ENCODE measurements around the gene SLC37A4. TPM values are rescaled to one million over a fixed set of nuclear protein-coding genes. Genes with fewer than 3 reads are reported as not detected.

SLC37A4 gene
- total and polyA plus RNA-seq, 10 of the 15 experiments (the other 5 are each of a cell fraction or from before 2014, with no cell fraction given), result 11.6 to 29.7 (median 20.4) TPM

DNA sequence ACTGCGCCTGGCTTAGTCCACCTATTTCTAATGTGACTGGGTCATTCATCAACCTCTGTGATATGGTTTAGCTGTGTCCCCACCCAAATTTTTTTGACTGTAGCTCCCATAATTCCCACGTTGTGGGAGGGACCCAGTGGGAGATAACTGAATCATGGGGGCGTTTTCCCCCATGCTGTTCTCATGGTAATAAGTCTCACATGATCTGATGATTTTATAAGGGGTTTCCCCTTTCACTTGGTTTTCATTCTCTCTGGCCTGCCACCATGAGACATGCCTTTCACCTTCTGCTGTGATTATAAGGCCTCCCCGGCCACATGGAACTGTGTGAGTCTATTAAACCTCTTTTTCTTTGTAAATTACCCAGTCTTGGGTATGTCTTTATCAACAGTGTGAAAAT, 24.0 kb downstream of the SLC37A4 start (continued):
- TF ChIP-seq MEF2B (IDR thresholded peaks at IDR 0.05; ENCODE audit: partially characterized antibody, poor library complexity, severe bottlenecking) (no peak), RFX5 (IDR thresholded peaks at IDR 0.05; ENCODE audit: low read depth, low read length) (no peak), SREBF1 (IDR thresholded peaks at IDR 0.05; ENCODE audit: low read length) (no peak)

DNA sequence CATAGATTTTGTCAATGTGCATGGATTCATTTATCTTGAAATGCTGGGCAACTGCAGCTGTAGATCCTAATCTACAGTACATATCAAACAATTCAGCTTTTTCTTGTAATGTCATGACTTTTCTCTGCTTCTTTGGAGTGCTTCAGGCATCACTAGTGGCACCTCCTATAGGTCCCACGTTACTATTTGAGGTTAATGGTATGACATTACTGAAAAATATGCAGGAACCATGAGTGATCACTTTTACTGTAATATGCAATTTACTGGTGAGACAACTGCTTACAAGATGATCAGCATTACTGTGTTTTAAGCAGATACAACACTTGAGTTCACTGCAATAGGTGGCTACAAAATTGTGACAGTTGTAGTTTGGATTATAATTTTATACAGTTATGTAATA, 29.8 kb downstream of the SLC37A4 start:
- in situ Hi-C loops (cut with MboI), result no loop called here
- 0 out of 4 replicates have a peak, but pooled peaks cover 0 to 2% of the 10 kb centered on the region in 2 experiments for H3K36me3 ChIP-seq (ENCODE audit: control insufficient read depth in 2 of 2, insufficient read depth in 2 of 2, low read length in 1 of 2)
- no peaks in the 10 kb centered on the region for H3K9me3 ChIP-seq (replicated peaks; ENCODE audit: control insufficient read depth, insufficient read depth, low read length)
- no peak overlapping the region for H3K4me2 ChIP-seq (ENCODE audit: control insufficient read depth, insufficient read depth)
- H2AFZ ChIP-seq (ENCODE audit: control insufficient read depth, low read depth, low read length), result no peak overlapping the region
- DNase-seq (ENCODE audit: low read depth, low spot score), result no peak
- ChIA-PET CTCF (no interaction called here), SMC1A (ENCODE audit: uncharacterized antibody, unreplicated experiment) (interaction anchor here (1.2 to 5.7 kb wide), 2 partner anchors 17 to 28 kb away, joined by 3 to 26 read pairs; partner anchors contain the start of genes RPS25 and TRAPPC4), POLR2A (interaction anchor here (1.1 kb wide), 1 partner anchor 17 kb away, joined by 5 read pairs; the partner anchor contains the start of gene RPS25), RAD21 (ENCODE audit: unreplicated experiment) (no interaction called here)
- H3K4me3 ChIP-seq, result no peak overlapping the region
- ATAC-seq, result no peak
- WGBS (ENCODE audit: insufficient coverage, insufficient replicate concordance, low lambda C conversion rate, missing lambda C conversion rate), result 50% methylated on average over 1 of the region's 1 CpG
- FAIRE-seq, result no peak
- H3K27ac ChIP-seq (ENCODE audit: control insufficient read depth, insufficient read depth), result no peak overlapping the region
- no peaks in the 10 kb centered on the region for H3K27me3 ChIP-seq (replicated peaks in 1 of 2; ENCODE audit: control insufficient read depth in 2 of 2, insufficient read depth in 2 of 2, low read length in 1 of 2)
- intact Hi-C loops (cut with micrococcal nuclease; ENCODE audit: unreplicated experiment), result loop anchor here (1.0 kb wide), 1 partner anchor 13 kb away; no protein-coding TSS in a partner anchor
- no peak overlapping the region for H3K9ac ChIP-seq (ENCODE audit: control insufficient read depth, insufficient read depth, low read length)
- peaks cover 24% of the 10 kb centered on the region for H3K79me2 ChIP-seq (ENCODE audit: control insufficient read depth, insufficient read depth, low read length)
- no peaks in the 10 kb centered on the region for H4K20me1 ChIP-seq (ENCODE audit: control insufficient read depth, insufficient read depth)
- no TSS peak for BruUV-seq (replicated peaks)
- no peaks in the 10 kb centered on the region; the same call in none of the 2 replicates for H3K4me1 ChIP-seq (ENCODE audit: control insufficient read depth, insufficient read depth, low read length)
- TF ChIP-seq CBX5 (IDR thresholded peaks at IDR 0.05; ENCODE audit: low read depth), result no peak
- TF ChIP-seq ESRRA (IDR thresholded peaks at IDR 0.05; ENCODE audit: low read length), result no peak
- TF ChIP-seq ATF7 (IDR thresholded peaks at IDR 0.05; ENCODE audit: low read depth), result no peak
- no peak for TF ChIP-seq CREM (IDR thresholded peaks at IDR 0.05; ENCODE audit: low read depth)
- TF ChIP-seq HCFC1 (IDR thresholded peaks at IDR 0.05; ENCODE audit: low read length), result no peak
- no peak for TF ChIP-seq RUNX3 (IDR thresholded peaks at IDR 0.05; ENCODE audit: low read length)
- no peak for TF ChIP-seq LARP7 (IDR thresholded peaks at IDR 0.05)
- TF ChIP-seq, protein P1, sequence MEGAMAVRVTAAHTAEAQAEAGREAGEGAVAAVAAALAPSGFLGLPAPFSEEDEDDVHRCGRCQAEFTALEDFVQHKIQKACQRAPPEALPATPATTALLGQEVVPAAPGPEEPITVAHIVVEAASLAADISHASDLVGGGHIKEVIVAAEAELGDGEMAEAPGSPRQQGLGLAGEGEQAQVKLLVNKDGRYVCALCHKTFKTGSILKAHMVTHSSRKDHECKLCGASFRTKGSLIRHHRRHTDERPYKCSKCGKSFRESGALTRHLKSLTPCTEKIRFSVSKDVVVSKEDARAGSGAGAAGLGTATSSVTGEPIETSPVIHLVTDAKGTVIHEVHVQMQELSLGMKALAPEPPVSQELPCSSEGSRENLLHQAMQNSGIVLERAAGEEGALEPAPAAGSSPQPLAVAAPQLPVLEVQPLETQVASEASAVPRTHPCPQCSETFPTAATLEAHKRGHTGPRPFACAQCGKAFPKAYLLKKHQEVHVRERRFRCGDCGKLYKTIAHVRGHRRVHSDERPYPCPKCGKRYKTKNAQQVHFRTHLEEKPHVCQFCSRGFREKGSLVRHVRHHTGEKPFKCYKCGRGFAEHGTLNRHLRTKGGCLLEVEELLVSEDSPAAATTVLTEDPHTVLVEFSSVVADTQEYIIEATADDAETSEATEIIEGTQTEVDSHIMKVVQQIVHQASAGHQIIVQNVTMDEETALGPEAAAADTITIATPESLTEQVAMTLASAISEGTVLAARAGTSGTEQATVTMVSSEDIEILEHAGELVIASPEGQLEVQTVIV (IDR thresholded peaks at IDR 0.05; ENCODE audit: borderline replicate concordance, partially characterized antibody), result no peak
- TF ChIP-seq, protein P2, sequence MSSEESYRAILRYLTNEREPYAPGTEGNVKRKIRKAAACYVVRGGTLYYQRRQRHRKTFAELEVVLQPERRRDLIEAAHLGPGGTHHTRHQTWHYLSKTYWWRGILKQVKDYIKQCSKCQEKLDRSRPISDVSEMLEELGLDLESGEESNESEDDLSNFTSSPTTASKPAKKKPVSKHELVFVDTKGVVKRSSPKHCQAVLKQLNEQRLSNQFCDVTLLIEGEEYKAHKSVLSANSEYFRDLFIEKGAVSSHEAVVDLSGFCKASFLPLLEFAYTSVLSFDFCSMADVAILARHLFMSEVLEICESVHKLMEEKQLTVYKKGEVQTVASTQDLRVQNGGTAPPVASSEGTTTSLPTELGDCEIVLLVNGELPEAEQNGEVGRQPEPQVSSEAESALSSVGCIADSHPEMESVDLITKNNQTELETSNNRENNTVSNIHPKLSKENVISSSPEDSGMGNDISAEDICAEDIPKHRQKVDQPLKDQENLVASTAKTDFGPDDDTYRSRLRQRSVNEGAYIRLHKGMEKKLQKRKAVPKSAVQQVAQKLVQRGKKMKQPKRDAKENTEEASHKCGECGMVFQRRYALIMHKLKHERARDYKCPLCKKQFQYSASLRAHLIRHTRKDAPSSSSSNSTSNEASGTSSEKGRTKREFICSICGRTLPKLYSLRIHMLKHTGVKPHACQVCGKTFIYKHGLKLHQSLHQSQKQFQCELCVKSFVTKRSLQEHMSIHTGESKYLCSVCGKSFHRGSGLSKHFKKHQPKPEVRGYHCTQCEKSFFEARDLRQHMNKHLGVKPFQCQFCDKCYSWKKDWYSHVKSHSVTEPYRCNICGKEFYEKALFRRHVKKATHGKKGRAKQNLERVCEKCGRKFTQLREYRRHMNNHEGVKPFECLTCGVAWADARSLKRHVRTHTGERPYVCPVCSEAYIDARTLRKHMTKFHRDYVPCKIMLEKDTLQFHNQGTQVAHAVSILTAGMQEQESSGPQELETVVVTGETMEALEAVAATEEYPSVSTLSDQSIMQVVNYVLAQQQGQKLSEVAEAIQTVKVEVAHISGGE (CRISPR knock-in tag; IDR thresholded peaks at IDR 0.05), result no peak
- TF ChIP-seq, protein P3, sequence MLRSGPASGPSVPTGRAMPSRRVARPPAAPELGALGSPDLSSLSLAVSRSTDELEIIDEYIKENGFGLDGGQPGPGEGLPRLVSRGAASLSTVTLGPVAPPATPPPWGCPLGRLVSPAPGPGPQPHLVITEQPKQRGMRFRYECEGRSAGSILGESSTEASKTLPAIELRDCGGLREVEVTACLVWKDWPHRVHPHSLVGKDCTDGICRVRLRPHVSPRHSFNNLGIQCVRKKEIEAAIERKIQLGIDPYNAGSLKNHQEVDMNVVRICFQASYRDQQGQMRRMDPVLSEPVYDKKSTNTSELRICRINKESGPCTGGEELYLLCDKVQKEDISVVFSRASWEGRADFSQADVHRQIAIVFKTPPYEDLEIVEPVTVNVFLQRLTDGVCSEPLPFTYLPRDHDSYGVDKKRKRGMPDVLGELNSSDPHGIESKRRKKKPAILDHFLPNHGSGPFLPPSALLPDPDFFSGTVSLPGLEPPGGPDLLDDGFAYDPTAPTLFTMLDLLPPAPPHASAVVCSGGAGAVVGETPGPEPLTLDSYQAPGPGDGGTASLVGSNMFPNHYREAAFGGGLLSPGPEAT (IDR thresholded peaks at IDR 0.05; ENCODE audit: low read depth), result no peak
- TF ChIP-seq, protein P4, sequence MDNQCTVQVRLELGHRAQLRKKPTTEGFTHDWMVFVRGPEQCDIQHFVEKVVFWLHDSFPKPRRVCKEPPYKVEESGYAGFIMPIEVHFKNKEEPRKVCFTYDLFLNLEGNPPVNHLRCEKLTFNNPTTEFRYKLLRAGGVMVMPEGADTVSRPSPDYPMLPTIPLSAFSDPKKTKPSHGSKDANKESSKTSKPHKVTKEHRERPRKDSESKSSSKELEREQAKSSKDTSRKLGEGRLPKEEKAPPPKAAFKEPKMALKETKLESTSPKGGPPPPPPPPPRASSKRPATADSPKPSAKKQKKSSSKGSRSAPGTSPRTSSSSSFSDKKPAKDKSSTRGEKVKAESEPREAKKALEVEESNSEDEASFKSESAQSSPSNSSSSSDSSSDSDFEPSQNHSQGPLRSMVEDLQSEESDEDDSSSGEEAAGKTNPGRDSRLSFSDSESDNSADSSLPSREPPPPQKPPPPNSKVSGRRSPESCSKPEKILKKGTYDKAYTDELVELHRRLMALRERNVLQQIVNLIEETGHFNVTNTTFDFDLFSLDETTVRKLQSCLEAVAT (IDR thresholded peaks at IDR 0.05), result no peak
